SHP77 (cell line): ENCODE results near the gene RAB10.
"Not testable (repeated sequence)": the region's sequence is repeated elsewhere in the genome, so short reads cannot be mapped to it uniquely, and the experiment has no call there.

Source experiments
- DNase-seq, 2 experiments: peaks; one replicate each; lab custom pipeline; 2025; lab: John Stamatoyannopoulos, UW

RAB10 gene

DNA sequence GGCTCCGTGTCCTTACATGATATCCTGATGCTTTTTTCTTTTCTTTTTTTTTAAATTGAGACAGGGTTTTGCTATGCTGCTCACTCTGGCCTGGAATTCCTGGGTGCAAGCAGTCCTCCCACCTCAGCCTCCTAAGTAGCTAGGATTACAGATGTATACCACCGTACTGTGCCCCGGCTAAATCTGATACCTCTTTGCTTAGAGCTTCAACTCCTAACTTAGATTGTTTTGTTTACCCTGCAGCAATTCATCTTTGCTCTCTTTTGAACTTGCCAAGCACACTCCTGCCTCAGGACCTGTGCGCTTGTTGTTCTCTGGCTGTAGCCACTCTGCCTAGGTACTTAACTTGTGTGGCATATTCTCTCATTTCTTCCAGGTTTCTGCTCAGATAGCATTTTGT lies 24.5 kb downstream of the RAB10 start:
- DNase-seq, result no peak

DNA sequence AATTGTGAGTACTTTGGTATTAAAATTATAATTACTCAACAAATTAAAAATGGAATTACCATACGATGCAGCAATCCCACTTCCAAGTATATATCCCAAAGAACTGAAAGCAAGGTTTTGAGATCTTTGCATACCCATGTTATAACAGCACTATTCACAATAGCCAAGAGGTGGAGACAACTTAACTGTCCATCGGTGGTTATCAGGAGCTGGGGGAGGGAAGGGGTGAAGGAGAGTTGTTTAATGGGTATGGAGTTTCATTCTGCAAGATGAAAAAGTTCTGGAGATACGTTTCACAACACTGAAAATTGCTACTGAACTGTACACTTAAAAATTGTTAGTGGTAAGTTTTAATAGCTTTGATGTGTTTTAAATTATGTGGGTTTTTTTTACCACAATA lies 25.7 kb downstream of the RAB10 start:
- no peak for DNase-seq

DNA sequence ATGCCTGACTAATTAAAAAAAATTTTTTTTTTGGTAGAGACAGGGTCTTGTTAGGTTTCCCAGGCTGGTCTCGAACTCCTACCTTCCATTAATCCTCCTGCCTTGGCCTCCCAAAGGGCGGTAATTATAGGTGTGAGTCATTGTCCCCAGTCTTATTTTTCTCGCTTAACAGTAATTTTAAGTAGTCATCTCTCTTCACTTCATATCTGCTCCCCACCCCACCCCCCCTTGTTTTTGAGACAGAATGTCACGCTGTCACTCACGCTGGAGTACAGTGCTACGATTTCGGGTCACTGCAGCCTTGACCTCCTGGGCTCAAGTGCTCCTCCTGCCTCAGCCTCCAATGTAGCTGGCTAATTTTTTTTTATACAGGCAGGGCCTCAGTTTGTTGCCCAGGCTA lies 27.7 kb downstream of the RAB10 start:
- DNase-seq, result no peak

DNA sequence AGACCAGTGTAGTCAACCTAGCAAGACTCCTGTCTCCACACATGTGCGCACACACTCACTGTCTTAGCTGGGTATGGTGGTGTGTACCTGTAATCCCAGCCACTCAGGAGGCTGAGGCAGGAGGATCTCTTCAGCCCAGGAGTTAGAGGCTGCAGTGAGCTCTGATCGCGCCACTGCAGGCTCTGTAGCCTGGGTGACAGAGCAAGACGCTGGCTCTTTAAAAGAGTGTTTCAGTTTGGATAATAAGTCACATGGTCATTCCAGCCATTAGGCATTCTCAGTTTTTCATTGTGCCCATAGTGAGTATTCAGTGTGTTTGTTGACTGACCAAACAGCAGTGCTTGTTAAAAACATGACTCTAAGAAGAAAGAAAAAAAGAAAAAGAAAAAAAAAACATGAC lies 31.0 kb downstream of the RAB10 start:
- no peak for DNase-seq

DNA sequence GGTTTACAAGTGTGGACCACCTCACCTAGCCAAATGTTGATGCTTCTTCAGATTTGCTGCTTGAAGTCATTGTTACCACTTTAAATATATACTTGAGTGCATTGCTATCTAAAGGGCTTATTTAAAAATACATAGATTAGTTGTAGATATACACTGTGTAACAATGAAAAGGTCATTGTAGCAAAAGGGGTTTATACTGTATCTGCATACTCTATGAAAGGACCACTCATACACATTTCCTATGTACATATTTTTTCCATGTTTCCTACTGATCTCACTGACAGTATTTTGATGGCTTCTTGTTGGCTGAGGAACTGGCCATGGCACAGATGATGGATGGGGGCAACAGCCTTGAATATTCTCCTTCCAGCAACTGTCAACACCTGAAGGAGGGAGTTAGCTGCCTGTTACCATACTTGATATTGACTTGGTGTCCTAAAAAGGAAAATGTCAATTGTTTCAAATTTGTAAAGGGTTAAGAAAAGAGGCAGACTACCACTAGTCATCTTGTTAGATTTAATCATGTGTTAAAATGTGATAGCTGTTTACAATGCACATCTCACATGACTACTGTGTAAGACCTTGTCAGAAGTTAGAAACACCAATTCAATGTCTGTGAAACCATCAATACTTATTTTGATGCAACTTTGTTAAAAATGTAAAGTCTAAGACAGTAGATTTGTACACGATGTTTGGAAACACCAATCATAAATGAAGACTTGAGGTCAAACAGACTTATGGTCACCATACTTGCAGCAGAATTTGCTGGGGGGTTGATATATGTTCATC lies 33.5 kb downstream of the RAB10 start:
- no peak for DNase-seq

DNA sequence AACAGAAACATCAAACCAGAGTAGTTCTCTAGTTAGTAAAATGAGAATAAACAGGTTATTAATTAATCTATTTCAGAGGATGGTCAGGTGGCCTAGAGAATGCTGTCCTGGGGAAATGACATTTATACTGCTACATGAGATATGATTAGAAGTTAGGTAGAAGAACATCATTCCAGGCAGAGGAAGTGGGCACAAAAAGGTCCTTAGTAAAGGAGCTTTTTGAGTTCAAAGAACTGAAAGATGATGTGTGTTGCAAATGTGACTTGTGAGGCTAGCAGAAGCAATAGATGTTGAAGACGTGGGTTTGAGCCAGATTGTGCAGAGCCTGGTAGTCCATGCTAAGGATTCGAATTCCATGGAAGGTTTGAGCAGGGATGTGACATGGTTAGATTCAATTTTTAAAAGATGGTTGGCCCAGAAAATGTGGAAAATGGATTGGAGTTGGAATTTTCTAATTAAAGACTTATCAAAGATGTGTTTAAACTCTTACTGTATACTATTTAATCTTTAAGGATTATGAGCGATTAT lies 34.2 kb downstream of the RAB10 start:
- no peak for DNase-seq

DNA sequence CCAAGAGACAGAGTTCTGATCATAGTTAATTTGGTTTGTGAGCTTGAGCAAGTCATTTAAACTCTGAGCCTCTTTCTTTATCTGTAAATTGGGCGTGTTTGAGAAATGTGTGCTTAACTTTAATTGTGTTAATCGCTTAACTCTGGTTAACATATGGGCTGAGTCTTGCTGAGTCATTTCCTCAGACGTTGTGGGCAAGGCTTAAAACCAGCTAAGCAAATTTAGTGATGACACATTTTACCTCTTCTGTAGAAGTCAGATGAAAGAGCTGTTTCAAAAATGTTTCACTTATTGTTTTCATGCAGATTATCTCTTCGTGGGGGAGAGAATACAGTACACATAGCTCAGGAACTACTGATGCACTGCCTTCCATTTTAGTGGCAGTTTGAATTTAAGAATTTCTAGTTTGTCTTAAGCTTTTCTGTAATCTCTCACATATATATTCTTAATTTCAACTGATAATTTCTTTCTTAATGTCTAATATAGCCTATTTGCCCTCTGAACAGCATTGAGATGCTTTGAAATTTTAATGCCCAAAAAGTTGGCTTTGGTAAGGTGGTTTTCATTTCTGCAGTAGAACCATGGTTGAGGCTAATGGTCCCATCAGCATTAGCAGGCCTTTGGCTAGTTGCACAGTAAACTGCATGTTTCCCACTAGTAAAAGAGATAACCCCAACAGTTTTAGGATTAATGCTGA lies 34.9 kb downstream of the RAB10 start:
- DNase-seq, result no peak

DNA sequence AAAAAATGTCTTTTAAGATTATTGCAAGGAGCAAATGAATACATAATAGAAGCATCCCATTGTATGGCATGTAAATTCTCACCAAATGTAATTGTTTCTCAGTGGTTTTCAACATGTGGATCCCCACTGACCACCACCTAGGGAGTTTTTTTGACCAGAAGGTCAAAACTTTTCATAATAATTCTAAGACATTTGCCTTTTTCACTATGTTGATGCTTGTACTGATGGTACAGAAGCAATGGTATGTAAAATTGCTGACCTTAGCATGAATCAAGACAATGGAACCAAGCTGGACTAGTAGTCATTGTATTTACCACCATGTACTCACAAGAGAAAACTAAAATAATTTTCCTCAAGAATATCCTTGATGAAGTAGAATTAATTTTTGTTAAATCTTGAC lies 36.8 kb downstream of the RAB10 start:
- no peak for DNase-seq

DNA sequence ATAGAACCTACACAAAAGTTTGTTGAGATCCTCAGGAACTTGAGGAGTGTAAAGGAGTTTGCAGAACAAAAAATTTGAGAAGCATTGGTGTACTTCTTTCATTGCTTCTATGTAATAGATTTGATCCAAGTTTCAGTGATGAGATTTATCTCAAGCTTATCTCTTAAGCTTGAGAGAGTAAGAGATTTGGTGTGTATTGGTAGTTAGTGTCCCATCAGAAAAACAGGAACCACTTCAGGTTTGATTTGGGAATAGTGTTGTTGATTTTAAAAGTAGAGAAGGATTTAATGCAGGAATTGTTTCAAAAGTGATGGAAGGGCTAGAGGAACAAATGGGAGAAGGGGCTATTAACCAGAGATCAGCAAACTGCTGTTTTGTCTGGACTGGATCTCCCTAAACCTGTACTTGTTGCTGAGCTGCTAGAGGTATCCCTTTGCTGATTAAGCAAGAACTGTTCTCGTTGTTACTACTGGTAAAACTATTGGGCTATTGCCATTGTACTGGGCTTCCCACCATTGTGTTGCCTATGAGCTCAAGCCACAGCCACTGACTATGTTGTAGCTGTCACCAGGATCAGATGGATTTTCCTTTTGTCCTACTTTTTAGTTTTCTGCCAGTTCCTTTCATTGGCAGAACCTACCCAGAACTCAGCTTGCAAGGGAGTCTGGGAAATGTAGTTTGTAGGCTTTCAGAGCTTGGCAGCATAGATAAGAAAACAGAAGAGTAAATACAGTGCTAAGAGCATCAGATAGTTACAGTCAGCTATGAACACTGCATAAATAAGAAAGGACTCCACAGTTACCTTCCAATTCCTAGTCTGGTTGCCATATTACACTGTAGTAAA lies 39.3 kb downstream of the RAB10 start:
- no peak for DNase-seq

DNA sequence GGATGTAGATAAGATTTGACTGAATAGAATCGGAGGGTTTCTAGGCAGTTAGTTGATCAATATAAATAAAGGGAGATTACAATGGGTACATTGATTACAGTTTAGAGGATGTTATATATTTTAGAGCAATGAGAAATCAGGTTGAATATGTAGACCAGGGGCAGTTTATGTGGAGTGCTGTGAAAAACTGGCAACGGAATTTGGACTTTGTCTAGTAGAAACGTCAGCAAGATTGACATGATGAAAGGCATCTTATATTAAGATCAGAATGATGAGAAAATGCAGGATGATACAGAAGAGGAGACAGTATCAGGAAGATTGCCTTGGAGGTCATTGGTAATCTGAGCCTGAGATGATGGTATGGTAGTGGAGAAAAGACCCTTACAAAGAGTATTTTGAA lies 39.9 kb downstream of the RAB10 start:
- no peak for DNase-seq

DNA sequence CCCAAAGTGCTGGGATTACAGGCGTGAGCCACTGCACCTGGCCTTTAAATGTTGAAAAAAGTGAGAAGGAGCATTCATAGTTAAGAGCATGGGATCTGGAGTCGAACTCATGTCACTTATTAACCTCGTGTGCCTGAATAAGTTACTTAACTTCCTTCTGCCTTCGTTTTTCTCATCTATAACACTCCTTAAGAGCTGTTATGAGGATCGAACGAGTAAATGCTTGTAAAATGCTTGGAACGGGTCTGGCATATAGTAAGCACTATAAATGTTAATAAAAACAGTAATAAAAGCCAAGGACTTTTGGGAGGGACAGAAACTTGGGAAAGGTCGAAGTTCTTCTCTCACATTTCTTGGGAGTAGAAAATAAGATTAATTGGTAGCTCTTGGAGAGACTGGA lies 40.8 kb downstream of the RAB10 start:
- DNase-seq, result no peak

DNA sequence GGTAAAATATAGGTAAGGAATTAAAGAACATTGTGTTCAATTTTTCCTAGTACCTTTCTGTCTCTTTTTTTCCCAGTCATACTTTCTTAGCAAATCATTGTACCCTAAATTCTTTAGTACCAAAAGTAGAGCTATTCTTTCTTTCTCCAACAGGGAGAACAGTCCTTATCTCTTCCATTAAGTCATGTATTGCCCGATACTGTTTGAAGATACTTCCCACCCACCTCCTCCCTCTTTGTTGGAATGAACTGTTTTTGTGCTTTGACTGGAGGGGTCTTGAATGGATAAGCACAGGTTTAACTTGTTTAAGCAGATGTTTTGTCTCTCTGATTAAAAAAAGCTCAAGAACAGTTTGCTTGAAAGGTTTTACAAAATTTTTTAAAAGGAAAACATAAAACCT lies 41.3 kb downstream of the RAB10 start:
- DNase-seq, result no peak

DNA sequence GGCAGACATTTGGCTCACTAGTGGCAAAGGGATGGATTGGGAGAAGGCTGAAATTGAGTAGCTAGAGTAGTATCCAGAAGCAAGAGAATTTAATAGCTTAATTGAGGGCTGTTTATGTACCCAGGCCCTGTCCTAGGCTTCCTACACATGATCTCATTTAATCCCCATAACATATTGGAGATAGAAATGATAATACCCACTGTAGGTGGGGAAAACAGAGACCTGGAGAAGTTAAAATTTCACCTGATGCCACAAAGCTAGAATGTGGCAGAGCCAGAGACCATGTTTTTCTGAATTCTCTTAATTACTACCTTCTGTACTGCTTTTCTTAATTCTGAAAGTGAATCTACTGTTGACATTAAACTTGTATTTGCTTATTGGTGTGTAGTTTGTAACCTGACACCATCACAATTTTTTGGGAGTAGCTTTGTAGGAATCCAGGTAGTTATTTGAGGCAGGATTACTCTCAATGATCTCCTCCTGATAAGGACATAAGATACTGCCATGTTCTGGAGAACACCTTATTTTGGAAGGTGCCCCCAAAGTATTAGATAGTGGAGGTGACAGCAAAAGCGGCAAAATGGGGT lies 42.2 kb downstream of the RAB10 start:
- DNase-seq, result no peak

DNA sequence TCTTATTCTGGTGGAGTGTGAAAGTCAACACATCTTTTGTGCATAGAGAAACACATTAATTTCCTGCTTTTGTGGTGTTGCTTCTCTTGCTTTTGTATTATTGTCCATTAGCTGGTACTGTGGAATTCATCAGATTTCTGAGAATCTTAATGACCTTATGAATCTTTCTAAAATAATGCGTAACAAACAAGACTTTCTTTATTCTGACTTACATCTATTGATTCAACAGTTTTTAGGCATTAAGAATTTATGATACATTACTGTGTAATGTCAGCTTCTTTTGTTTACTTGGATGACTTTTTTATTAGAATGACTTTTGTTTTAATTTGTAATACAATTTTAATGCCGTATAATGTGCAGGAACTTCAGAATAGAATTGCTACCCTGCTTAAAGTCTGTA lies 43.4 kb downstream of the RAB10 start:
- no peak for DNase-seq

DNA sequence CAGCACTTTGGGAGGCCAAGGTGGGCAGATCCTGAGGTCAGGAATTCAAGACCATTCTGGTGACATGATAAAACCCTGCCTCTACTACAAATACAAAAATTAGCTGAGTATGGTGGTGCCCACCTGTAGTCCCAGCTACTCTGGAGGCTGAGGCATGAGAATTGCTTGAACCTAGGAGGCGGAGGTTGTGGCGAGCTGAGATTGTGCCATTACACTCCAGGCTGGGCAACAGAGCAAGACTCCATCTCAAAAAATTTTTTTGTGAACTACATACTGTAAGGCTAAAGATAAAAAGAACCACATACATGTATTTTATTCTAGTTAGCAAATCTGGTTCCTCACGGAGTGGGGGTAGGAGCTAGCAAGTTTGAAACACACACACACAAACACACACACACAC lies 45.1 kb downstream of the RAB10 start:
- DNase-seq, result no peak

DNA sequence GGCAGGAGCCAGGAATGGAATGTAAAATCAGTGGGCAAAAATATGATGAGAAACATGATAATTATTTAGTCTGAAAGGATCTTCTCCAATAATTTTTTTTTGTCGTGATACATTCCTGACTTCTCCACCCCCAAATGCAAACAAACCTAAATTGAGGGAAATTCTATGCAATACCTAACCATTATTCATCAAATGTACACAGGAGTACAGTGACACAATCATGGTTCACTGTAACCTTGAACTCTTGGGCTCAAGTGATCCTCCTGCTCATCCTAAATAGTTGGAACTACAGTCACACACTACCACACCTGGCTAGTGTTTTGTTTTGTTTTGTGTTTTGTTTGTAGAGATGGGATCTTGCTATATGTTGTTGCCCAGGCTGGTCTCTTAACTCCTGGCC lies 46.5 kb downstream of the RAB10 start:
- DNase-seq, result no peak

DNA sequence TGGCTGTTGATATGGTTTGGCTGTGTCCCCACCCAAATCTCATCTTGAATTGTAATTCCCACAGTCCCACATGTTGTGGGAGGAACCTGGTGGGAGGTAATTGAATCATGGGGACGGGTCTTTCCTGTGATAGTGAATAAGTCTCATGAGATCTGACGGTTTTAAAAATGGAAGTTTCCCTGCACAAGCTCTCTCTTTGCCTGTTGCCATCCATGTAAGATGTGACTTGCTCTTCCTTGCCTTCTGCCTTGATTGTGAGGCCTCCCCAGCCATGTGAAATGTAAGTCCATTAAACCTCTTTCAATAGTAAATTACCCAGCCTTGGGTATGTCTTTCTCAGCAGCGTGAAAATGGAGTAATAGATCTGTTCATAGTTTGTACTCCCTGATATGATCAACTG lies 47.0 kb downstream of the RAB10 start:
- DNase-seq, result not testable (repeated sequence)

DNA sequence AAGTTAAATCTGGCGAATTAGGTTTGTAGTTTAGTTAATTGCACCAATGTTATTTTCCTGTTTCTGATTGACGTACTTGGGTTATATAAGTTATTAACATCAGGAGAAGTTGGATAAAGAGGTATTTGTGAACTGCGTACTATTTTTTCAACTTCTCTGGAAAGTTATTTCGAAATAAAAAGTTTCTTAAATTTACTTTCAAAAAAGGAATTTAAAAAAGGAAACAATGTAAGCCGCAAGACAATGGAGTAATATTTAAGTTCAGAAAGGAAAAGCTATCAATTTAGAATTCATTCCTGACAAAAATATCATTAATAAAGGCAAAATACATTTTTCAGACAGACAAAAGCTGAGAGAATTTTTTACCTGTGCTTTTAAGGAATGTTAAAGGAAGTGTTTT lies 47.7 kb downstream of the RAB10 start:
- DNase-seq, result no peak

DNA sequence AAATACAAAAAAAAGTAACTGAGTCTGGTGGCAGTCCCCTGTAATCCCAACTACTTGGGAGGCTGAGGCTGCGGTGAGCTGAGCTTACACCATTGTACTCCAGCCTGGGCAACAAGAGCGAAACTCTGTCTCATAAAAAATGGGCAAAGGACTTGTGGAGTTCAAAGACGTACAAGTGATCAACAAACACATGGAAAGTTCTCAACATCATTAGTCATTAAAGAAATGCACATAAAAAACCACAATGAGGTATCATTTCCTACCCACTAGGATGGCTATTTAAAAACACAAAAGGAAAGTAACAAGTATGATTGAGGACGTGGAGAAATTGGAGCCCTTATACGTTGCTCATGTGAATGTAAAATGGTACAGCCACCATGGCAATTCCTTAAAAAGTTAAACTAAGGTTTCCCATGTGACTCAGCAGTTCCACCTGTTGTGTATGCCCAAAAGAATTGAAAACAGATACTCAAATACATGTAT lies 52.3 kb downstream of the RAB10 start:
- no peak for DNase-seq

DNA sequence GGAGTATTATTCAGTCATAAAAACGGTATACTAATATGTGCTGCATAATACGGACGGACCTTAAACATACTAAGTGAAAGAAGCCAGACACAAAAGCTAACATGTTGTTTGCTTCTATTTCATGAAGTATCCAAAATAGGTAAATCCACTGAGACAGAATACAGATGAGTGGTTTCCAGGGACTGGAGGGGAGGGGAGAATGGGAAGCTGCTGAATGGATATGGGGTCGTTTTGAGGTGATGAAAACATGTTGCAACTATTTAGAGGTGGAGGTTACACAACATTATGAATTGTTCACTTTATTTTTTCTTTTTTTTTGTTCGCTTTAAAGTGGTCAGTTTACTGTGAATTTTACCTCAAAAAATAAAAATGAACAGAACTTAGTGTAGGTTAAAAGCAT lies 52.9 kb downstream of the RAB10 start:
- no peak for DNase-seq

DNA sequence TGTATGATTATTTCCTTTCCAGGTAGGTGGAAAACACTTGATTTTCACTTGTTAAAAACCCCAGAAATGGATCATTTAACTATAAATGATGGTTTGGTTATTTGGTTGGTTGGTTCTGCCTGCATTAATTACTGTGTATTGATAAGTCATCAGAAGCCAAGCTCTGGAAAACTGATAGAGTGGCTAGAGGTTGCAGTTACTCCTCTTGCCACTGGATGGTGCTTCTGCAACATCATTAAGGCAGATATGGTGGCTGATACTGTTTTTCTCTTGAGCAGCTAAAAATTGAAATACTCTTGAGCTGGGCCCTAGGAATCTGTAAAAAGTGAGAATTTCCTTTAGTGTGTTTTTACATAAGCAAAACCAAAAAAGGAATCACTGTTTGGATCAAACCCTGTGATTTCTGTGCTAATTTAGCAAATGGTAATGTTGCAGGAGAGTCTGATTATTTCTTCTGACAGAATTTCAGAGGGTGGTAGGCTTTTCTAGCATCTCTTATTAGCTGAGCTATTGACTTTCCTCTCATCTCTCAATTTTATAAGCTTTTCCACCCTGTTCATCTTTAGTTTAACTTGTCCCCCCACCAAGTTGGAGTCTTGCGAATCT lies 54.3 kb downstream of the RAB10 start:
- peak in 1 of 2 experiments; percentile 6 for DNase-seq

DNA sequence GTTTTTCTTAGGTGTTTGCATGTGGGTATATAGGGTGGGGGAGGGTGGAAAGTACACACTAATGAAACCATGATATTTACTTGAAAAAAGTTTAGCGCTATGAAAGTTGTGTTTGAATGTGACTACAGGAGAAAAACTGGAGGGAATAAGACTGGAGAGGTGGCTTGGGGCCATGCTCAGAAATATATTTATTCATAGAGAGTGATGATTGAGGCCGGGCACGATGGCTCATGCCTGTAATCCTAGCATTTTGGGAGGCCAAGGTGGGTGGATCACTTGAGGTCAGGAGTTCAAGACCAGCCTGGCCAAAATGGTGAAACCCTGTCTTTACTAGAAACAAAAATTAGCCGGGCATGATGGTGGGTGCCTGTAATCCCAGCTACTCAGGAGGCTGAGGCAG lies 55.0 kb downstream of the RAB10 start:
- DNase-seq, result not testable (repeated sequence)
